ENCODE data around the gene TMEM132C. TPM values are rescaled to one million over a fixed set of nuclear protein-coding genes. Genes with fewer than 3 reads are reported as not detected.
A peak's percentile ranks its signal among the peaks of the same experiment; 100 is the strongest.

TMEM132C gene
- polyA plus RNA-seq, 6 donors from 2014 or later, result not detected

- no peak for ATAC-seq (ENCODE audit: low read depth in 2 of 2)
- Mint-ChIP-seq H3K9me3 (peaks cover 0 to 13% (median 2%) of the 10 kb centered on the region in 7 donors), H3K4me1 (no peaks in the 10 kb centered on the region), H3K27me3 (peaks cover 0 to 25% (median 6%) of the 10 kb centered on the region in 3 donors), H3K27ac (no peak overlapping the region), H3K36me3 (no peaks in the 10 kb centered on the region), H3K4me3 (no peak overlapping the region)
- DNase-seq, result no peak
These were observed 69.5 kb downstream of the TMEM132C start for GRCh38 chr12:128336204-128337070.

- Mint-ChIP-seq H3K27ac (no peak overlapping the region), H3K27me3 (peaks cover 0 to 30% (median 6%) of the 10 kb centered on the region in 3 donors), H3K36me3 (no peaks in the 10 kb centered on the region), H3K4me3 (no peak overlapping the region), H3K4me1 (no peaks in the 10 kb centered on the region), H3K9me3 (peaks cover 0 to 19% (median 2%) of the 10 kb centered on the region in 7 donors)
- DNase-seq (no peak), ATAC-seq (ENCODE audit: low read depth in 2 of 2) (no peak)
These were observed 70.0 kb downstream of the TMEM132C start for GRCh38 chr12:128337071-128337345.

DNA sequence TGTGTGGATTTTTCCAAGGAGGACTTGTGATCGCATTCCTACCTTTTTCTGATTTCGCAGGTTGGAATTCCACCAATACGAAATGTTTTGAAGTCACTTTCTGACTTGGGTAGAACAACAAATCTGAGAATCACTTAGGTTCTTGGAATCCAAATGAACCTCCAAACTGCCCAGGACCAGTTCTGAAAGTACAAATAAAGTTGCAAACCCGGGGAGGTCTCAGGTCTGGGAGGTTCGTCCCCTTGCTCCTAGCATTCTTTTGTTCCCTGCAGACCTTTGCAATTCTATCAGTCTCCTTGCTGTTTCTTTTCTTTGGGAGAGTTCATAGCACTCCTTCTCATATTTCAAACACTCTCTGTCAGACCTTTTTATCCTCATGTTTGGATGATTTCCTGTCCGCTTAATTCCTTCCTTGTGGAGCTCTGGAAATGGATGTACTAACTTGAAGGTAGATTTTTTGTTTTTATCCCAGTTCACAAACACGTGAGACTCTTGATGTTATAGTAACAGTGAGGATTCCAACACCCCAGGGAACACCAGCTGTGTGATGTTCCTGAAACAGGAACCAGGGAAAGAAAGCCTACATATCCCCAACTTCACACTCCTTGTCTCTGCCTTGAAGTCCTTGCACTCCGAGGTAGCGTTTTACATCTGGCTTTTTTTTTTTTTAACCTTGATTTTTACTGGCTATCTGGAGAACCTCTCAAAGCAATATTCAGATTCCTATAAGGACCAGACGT, 70.6 kb downstream of the TMEM132C start:
- H3K27me3 Mint-ChIP-seq, result peaks cover 0 to 33% (median 6%) of the 10 kb centered on the region in 3 donors
- no peak overlapping the region for H3K4me3 Mint-ChIP-seq
- H3K4me1 Mint-ChIP-seq, result no peaks in the 10 kb centered on the region
- H3K27ac Mint-ChIP-seq, result no peak overlapping the region
- ATAC-seq (ENCODE audit: low read depth in 2 of 2), result no peak
- no peaks in the 10 kb centered on the region for H3K36me3 Mint-ChIP-seq
- peaks cover 0 to 21% (median 4%) of the 10 kb centered on the region in 7 donors for H3K9me3 Mint-ChIP-seq
- no peak for DNase-seq

DNA sequence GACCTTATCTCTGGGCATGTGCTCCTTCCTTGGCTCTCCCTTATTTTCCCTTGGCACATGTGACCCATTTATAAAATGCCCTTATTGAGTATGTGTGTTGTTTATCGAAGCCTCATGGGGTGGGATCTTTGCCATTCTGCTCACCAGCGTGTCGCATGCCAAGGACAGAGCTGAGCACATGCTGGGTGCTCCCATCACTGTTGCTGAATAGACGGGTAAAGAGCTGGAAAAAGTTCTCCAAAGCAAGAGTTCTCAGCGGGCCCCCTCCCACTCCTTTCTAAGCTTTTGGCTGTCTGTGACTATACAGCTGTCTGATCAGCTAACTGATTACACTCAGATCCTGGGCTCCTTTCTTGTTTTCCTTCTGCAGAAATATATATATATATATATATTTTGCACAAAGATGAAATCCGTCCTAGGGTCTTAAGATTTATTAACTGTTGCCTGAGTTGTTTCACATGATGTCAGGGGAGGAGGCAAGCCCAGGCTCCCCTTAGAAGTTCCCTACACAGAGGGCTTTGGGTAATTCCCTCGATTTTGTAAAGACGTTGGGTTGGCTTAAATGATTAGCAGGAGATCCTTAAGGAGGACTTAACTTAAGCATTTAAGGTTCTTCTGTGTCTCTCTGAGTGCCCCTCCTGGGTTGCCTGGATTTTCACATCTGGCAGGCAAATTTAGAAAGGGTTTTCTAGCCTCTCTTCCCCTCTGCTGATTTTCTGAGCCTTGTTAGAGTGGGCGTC, 71.6 kb downstream of the TMEM132C start:
- Mint-ChIP-seq H3K27me3 (peaks cover 0 to 33% (median 6%) of the 10 kb centered on the region in 3 donors), H3K4me1 (no peaks in the 10 kb centered on the region), H3K27ac (no peak overlapping the region), H3K36me3 (no peaks in the 10 kb centered on the region), H3K9me3 (peaks cover 0 to 21% (median 5%) of the 10 kb centered on the region in 7 donors), H3K4me3 (no peak overlapping the region)
- no peak for DNase-seq
- ATAC-seq (ENCODE audit: low read depth in 2 of 2), result no peak

GRCh38 chr12:128339126-128339520, 72.2 kb downstream of the TMEM132C start:
- Mint-ChIP-seq H3K27ac (no peak overlapping the region), H3K4me1 (no peaks in the 10 kb centered on the region), H3K9me3 (peaks cover 0 to 21% (median 5%) of the 10 kb centered on the region in 7 donors), H3K36me3 (no peaks in the 10 kb centered on the region), H3K4me3 (no peak overlapping the region), H3K27me3 (peaks cover 0 to 33% (median 6%) of the 10 kb centered on the region in 3 donors)
- DNase-seq (no peak), ATAC-seq (ENCODE audit: low read depth in 2 of 2) (no peak)

DNA sequence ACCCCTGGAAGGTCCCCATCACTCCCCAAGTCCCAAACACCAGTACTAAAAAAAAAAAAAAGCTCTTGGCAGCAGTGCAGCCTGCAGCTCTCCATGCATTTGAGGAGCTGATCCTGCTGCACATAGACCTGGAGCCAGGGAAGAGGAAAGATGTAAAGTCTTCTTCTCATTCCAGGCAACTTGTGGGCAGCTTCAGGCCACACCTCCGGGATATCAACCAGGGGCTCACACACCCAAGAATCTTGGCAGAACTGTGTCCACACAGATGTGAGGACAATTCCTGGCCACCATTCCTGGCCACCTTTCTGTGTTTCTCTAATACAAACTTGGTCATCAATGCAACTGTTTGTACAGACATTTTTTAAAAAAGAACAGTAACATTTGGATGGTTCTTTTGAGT, 72.7 kb downstream of the TMEM132C start:
- H3K27ac Mint-ChIP-seq, result no peak overlapping the region
- no peaks in the 10 kb centered on the region for H3K4me1 Mint-ChIP-seq
- DNase-seq (no peak), ATAC-seq (ENCODE audit: low read depth in 2 of 2) (no peak)
- H3K27me3 Mint-ChIP-seq, result peaks cover 0 to 33% (median 6%) of the 10 kb centered on the region in 3 donors
- H3K9me3 Mint-ChIP-seq, result peaks cover 0 to 21% (median 5%) of the 10 kb centered on the region in 7 donors
- H3K4me3 Mint-ChIP-seq, result no peak overlapping the region
- H3K36me3 Mint-ChIP-seq, result no peaks in the 10 kb centered on the region

GRCh38 chr12:128353301-128353700, 86.3 kb downstream of the TMEM132C start:
- Mint-ChIP-seq H3K27me3 (peaks cover 0 to 15% (median 10%) of the 10 kb centered on the region in 3 donors), H3K36me3 (peaks cover 0 to 15% of the 10 kb centered on the region in 2 donors), H3K4me3 (no peak overlapping the region), H3K9me3 (peaks cover 17 to 45% (median 26%) of the 10 kb centered on the region in 7 donors), H3K4me1 (no peaks in the 10 kb centered on the region), H3K27ac (no peak overlapping the region)
- DNase-seq, result no peak
- no peak for ATAC-seq (ENCODE audit: low read depth in 2 of 2)

GRCh38 chr12:128356547-128356946, 89.6 kb downstream of the TMEM132C start:
- DNase-seq (no peak), ATAC-seq (ENCODE audit: low read depth in 2 of 2) (no peak)
- Mint-ChIP-seq H3K9me3 (peaks cover 10 to 30% (median 17%) of the 10 kb centered on the region in 7 donors), H3K4me3 (no peak overlapping the region), H3K27me3 (peaks cover 0 to 15% (median 10%) of the 10 kb centered on the region in 3 donors), H3K36me3 (peaks cover 0 to 6% of the 10 kb centered on the region in 2 donors), H3K27ac (no peak overlapping the region), H3K4me1 (no peaks in the 10 kb centered on the region)

GRCh38 chr12:128361400-128361995, 94.5 kb downstream of the TMEM132C start:
- no peak overlapping the region for H3K4me3 Mint-ChIP-seq
- no peak overlapping the region for H3K27ac Mint-ChIP-seq
- DNase-seq (no peak), ATAC-seq (ENCODE audit: low read depth in 2 of 2) (no peak)
- peaks cover 11 to 18% (median 15%) of the 10 kb centered on the region in 3 donors for H3K27me3 Mint-ChIP-seq
- H3K36me3 Mint-ChIP-seq, result no peaks in the 10 kb centered on the region
- peaks cover 0 to 5% (median 2%) of the 10 kb centered on the region in 7 donors for H3K9me3 Mint-ChIP-seq
- H3K4me1 Mint-ChIP-seq, result peaks cover 0 to 2% (median 0%) of the 10 kb centered on the region in 3 donors

- no peak overlapping the region for H3K4me3 Mint-ChIP-seq
- H3K4me1 Mint-ChIP-seq, result peaks cover 0 to 2% (median 0%) of the 10 kb centered on the region in 3 donors
- ATAC-seq (ENCODE audit: low read depth in 2 of 2) (no peak), DNase-seq (no peak)
- H3K9me3 Mint-ChIP-seq, result peaks cover 0 to 4% (median 2%) of the 10 kb centered on the region in 7 donors
- peaks cover 12 to 25% (median 22%) of the 10 kb centered on the region in 3 donors for H3K27me3 Mint-ChIP-seq
- no peaks in the 10 kb centered on the region for H3K36me3 Mint-ChIP-seq
- no peak overlapping the region for H3K27ac Mint-ChIP-seq
These were observed 98.1 kb downstream of the TMEM132C start for GRCh38 chr12:128365032-128365431.

- Mint-ChIP-seq H3K27me3 (peaks cover 16 to 25% (median 22%) of the 10 kb centered on the region in 3 donors), H3K9me3 (peaks cover 0 to 5% (median 2%) of the 10 kb centered on the region in 7 donors), H3K4me1 (peaks cover 0 to 2% (median 0%) of the 10 kb centered on the region in 3 donors), H3K27ac (no peak overlapping the region), H3K4me3 (peak overlapping the region in 1 of 8 donors; percentile 45), H3K36me3 (no peaks in the 10 kb centered on the region)
- DNase-seq (no peak), ATAC-seq (ENCODE audit: low read depth in 2 of 2) (no peak)
These were observed 98.8 kb downstream of the TMEM132C start for GRCh38 chr12:128365651-128366231.

DNA sequence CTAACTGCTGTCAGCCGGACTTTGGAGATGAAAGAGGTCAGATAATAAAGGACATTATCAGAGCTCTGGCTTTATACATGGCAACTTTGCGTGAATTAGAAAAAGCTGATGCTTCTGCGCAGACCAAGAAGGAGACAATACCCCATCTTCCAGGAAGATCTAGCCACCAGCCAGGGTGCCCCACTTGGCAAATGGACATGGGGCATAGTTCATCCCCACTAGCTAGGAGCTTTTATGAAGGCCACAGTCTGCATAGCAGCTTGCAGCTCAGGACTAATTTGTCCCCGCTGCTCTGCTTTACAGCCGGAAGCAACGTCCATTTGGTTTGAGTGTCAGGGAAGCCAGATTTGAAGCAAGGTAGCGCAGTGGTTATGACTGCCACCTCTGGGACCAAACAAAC, 101.0 kb downstream of the TMEM132C start:
- peaks cover 16 to 25% (median 22%) of the 10 kb centered on the region in 3 donors for H3K27me3 Mint-ChIP-seq
- DNase-seq, result no peak
- no peaks in the 10 kb centered on the region for H3K36me3 Mint-ChIP-seq
- ATAC-seq (ENCODE audit: low read depth in 2 of 2), result no peak
- H3K4me1 Mint-ChIP-seq, result peaks cover 0 to 2% (median 0%) of the 10 kb centered on the region in 3 donors
- no peak overlapping the region for H3K4me3 Mint-ChIP-seq
- peaks cover 0 to 4% (median 2%) of the 10 kb centered on the region in 7 donors for H3K9me3 Mint-ChIP-seq
- no peak overlapping the region for H3K27ac Mint-ChIP-seq

All from naive B cell (primary cell).